HL-60 (cell line): ENCODE data around the gene DNM3.

Experiments used
- DNase-seq, 2 experiments: peaks; one replicate each; pipeline ENCODE4 v3.0.0-alpha.2; 2010 to 2020; ENCODE audit warnings: low read depth in 1 of 2, low spot score in 1 of 2
- H3K27ac ChIP-seq: fragments of 250-450 bp; sonication (Bioruptor Pico); replicated peaks from 2 replicates; pipeline ENCODE4 v1.5.1; 2020; ENCODE audit warnings: mild to moderate bottlenecking, moderate library complexity
- H3K27me3 ChIP-seq: fragments of 250-450 bp; sonication (Bioruptor Pico); 2 replicates; pipeline ENCODE4 v1.5.1; 2021; ENCODE audit warnings: mild to moderate bottlenecking, moderate library complexity; ENCODE audit not compliant: insufficient read depth, poor library complexity, severe bottlenecking
- H3K4me3 ChIP-seq: replicated peaks from 2 replicates; pipeline ENCODE4 v1.5.1; 2011; ENCODE audit warnings: mild to moderate bottlenecking, control low read depth, low read length; ENCODE audit not compliant: insufficient read depth
- GABPA ChIP-seq: IDR thresholded peaks from 2 replicates; pipeline ENCODE4 v1.6.1; 2012; ENCODE audit warnings: low read depth
- POLR2AphosphoS5 ChIP-seq: IDR thresholded peaks from 2 replicates; pipeline ENCODE4 v1.6.1; 2012; ENCODE audit warnings: low read depth
- SPI1 ChIP-seq: IDR thresholded peaks from 2 replicates; pipeline ENCODE4 v1.6.1; 2012; ENCODE audit warnings: low read depth, mild to moderate bottlenecking, borderline replicate concordance
- TF ChIP-seq, protein P1 (sequence below): IDR thresholded peaks from 2 replicates; pipeline ENCODE4 v1.6.1; 2012; ENCODE audit warnings: low read depth; ENCODE audit not compliant: insufficient replicate concordance
- TF ChIP-seq, protein P2 (sequence below): IDR thresholded peaks from one replicate; pipeline ENCODE4 v1.5.1; 2011; ENCODE audit warnings: low read length, control low read depth, inconsistent platforms; ENCODE audit not compliant: insufficient read depth

The DNM3 gene

DNA sequence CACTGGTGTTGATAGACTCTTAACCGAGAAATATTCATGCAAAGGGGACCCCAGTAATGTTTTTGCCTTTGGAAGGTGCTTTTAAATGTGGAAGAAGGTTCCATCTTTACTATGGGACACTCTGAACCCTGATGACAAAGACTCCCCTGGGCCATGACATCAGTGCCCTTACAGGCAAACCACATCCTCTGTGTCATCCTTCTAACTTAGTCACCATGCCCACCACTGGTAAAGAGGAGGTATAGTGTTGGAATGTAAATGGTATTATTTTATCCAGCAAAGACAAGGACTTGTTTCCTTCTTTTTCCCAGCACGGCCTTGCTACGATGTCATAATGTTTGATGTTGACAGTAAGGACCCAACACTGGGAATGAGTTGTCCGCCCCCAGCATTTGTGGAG, 47.2 kb upstream of the DNM3 start:
- Histone ChIP-seq H3K27me3 (no peaks in the 10 kb centered on the region), H3K4me3 (no peak overlapping the region), H3K27ac (no peak overlapping the region)
- DNase-seq = no peak
- TF ChIP-seq, protein P1, sequence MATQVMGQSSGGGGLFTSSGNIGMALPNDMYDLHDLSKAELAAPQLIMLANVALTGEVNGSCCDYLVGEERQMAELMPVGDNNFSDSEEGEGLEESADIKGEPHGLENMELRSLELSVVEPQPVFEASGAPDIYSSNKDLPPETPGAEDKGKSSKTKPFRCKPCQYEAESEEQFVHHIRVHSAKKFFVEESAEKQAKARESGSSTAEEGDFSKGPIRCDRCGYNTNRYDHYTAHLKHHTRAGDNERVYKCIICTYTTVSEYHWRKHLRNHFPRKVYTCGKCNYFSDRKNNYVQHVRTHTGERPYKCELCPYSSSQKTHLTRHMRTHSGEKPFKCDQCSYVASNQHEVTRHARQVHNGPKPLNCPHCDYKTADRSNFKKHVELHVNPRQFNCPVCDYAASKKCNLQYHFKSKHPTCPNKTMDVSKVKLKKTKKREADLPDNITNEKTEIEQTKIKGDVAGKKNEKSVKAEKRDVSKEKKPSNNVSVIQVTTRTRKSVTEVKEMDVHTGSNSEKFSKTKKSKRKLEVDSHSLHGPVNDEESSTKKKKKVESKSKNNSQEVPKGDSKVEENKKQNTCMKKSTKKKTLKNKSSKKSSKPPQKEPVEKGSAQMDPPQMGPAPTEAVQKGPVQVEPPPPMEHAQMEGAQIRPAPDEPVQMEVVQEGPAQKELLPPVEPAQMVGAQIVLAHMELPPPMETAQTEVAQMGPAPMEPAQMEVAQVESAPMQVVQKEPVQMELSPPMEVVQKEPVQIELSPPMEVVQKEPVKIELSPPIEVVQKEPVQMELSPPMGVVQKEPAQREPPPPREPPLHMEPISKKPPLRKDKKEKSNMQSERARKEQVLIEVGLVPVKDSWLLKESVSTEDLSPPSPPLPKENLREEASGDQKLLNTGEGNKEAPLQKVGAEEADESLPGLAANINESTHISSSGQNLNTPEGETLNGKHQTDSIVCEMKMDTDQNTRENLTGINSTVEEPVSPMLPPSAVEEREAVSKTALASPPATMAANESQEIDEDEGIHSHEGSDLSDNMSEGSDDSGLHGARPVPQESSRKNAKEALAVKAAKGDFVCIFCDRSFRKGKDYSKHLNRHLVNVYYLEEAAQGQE = no peak
- TF ChIP-seq SPI1 (no peak), GABPA (no peak), POLR2AphosphoS5 (no peak)

DNA sequence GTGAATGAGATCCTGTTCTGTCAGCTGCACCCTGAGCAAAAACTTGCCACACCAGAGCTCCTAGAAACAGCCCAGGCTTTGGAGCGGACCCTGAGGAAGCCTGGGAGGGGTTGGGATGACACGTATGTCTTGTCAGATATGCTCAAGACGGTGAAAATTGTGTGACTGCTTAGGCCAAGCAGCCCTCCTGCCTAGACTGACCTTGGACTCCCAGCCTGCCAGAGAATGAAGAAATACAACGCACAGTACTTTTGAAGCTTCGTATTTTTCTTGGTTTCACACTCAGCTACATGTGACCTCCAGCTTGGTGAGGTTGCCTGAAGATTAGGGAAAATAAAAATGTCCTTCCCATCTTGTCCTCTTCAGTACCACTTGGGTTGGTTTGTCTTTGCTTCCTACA, 44.7 kb upstream of the DNM3 start:
- H3K27me3 ChIP-seq = no peaks in the 10 kb centered on the region
- H3K4me3 ChIP-seq = no peak overlapping the region
- TF ChIP-seq POLR2AphosphoS5 (no peak), GABPA (no peak), SPI1 (no peak)
- TF ChIP-seq, protein P1 = no peak
- TF ChIP-seq, protein P2, sequence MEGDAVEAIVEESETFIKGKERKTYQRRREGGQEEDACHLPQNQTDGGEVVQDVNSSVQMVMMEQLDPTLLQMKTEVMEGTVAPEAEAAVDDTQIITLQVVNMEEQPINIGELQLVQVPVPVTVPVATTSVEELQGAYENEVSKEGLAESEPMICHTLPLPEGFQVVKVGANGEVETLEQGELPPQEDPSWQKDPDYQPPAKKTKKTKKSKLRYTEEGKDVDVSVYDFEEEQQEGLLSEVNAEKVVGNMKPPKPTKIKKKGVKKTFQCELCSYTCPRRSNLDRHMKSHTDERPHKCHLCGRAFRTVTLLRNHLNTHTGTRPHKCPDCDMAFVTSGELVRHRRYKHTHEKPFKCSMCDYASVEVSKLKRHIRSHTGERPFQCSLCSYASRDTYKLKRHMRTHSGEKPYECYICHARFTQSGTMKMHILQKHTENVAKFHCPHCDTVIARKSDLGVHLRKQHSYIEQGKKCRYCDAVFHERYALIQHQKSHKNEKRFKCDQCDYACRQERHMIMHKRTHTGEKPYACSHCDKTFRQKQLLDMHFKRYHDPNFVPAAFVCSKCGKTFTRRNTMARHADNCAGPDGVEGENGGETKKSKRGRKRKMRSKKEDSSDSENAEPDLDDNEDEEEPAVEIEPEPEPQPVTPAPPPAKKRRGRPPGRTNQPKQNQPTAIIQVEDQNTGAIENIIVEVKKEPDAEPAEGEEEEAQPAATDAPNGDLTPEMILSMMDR = no peak
- DNase-seq = no peak
- no peak overlapping the region for H3K27ac ChIP-seq

DNA sequence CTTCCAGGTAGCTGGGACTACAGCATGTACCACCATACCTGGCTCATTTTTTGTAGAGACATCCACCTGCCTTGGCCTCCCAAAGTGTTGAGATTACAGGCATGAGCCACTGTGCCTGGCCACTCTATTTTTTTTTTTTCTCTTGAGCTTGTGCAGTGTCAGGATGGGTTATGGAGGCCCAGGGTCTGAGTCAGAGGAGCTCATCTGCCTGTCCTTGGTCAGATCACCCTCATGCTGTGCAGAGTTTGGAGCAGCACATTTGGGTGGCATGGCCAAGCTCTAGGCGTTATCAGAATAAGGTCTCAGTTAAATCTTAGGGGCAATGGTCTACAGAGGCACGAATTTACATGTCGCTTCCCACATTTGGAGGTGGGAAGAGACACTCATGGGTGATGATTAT, 43.0 kb upstream of the DNM3 start:
- TF ChIP-seq SPI1 = no peak
- TF ChIP-seq, protein P2 = no peak
- no peak for TF ChIP-seq GABPA
- no peak for TF ChIP-seq POLR2AphosphoS5
- TF ChIP-seq, protein P1 = no peak
- Histone ChIP-seq H3K4me3 (no peak overlapping the region), H3K27me3 (no peaks in the 10 kb centered on the region), H3K27ac (no peak overlapping the region)
- DNase-seq = no peak

DNA sequence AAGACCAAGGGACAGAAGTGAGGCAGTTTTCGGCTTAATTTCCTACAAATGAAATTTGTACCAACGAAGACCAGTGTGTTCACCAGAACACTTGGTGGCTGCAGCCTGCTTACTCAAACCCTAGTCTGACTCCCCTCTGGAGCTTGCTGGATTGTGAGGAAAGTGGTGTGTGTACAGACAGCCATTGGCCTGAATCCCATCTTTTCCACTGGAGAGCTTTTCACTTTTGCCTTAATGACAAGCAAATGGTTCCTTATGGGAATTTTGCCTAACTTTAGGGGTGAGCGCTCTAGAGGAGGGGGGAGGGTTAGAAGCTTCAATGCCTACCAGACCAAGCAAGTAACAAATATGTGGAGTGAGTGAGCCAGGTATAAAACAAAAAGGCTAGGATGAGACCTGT, 42.5 kb upstream of the DNM3 start:
- no peak for TF ChIP-seq POLR2AphosphoS5
- TF ChIP-seq, protein P2 = no peak
- TF ChIP-seq, protein P1 = no peak
- no peak for TF ChIP-seq SPI1
- no peak for TF ChIP-seq GABPA
- no peak for DNase-seq
- H3K4me3 ChIP-seq = no peak overlapping the region
- H3K27me3 ChIP-seq = no peaks in the 10 kb centered on the region
- H3K27ac ChIP-seq = no peak overlapping the region
